Measurements from ENCODE around the gene SMPX. TPM values are rescaled to one million over a fixed set of nuclear protein-coding genes. Genes with fewer than 3 reads are reported as not detected.

Gene SMPX
- total and polyA plus RNA-seq, 3 donors from 2014 or later: 4.2 TPM; not detected in 2

GRCh38 chrX:21674430-21675186 is 83.3 kb downstream of the SMPX start:
- H3K4me3 ChIP-seq: no peak overlapping the region
- WGBS, 2 donors: 84 to 86% methylated on average over 4 of the region's 4 CpGs
- no peak for TF ChIP-seq CTCF (IDR thresholded peaks at IDR 0.05)
- H3K36me3 ChIP-seq (ENCODE audit: low read depth, missing control alignments): no peaks in the 10 kb centered on the region
- H3K27ac ChIP-seq: no peak overlapping the region
- DNase-seq: no peak
- no peaks in the 10 kb centered on the region for H3K27me3 ChIP-seq
- no peaks in the 10 kb centered on the region for H3K9me3 ChIP-seq
- no peaks in the 10 kb centered on the region for H3K4me1 ChIP-seq
- intact Hi-C loops (cut with DNase I; ENCODE audit: low total_unique reads): no loop called here

- H3K27ac ChIP-seq: no peak overlapping the region
- no peak for DNase-seq
- no peaks in the 10 kb centered on the region for H3K9me3 ChIP-seq
- no peak for TF ChIP-seq CTCF (IDR thresholded peaks at IDR 0.05)
- no peak for TF ChIP-seq POLR2A (IDR thresholded peaks at IDR 0.05)
- intact Hi-C loops (cut with DNase I; ENCODE audit: low total_unique reads): no loop called here
- no peaks in the 10 kb centered on the region for H3K36me3 ChIP-seq (ENCODE audit: low read depth, missing control alignments)
- no peaks in the 10 kb centered on the region for H3K4me1 ChIP-seq
- no peak overlapping the region for H3K4me3 ChIP-seq
- 87 to 89% methylated on average over 3 to 4 of the region's 4 CpGs for WGBS, 2 donors
- H3K27me3 ChIP-seq: no peaks in the 10 kb centered on the region
Observed at GRCh38 chrX:21666679-21667078, 91.2 kb downstream of the SMPX start.

- 92 to 96% methylated on average over 3 to 4 of the region's 4 CpGs for WGBS, 2 donors
- Histone ChIP-seq H3K4me3 (no peak overlapping the region), H3K9me3 (no peaks in the 10 kb centered on the region), H3K36me3 (ENCODE audit: low read depth, missing control alignments) (no peaks in the 10 kb centered on the region), H3K27me3 (no peaks in the 10 kb centered on the region), H3K27ac (no peak overlapping the region), H3K4me1 (no peaks in the 10 kb centered on the region)
- TF ChIP-seq POLR2A (IDR thresholded peaks at IDR 0.05) (no peak), CTCF (IDR thresholded peaks at IDR 0.05) (no peak)
- DNase-seq: no peak
- intact Hi-C loops (cut with DNase I; ENCODE audit: low total_unique reads): no loop called here
Observed at GRCh38 chrX:21666252-21666651, 91.7 kb downstream of the SMPX start.

- intact Hi-C loops (cut with DNase I; ENCODE audit: low total_unique reads): no loop called here
- no peak for DNase-seq
- Histone ChIP-seq H3K9me3 (no peaks in the 10 kb centered on the region), H3K27ac (no peak overlapping the region), H3K36me3 (ENCODE audit: low read depth, missing control alignments) (no peaks in the 10 kb centered on the region), H3K4me1 (no peaks in the 10 kb centered on the region), H3K4me3 (no peak overlapping the region), H3K27me3 (no peaks in the 10 kb centered on the region)
- 86 to 90% methylated on average over 4 of the region's 4 CpGs for WGBS, 2 donors
- TF ChIP-seq CTCF (IDR thresholded peaks at IDR 0.05) (no peak), POLR2A (IDR thresholded peaks at IDR 0.05) (no peak)
Observed at GRCh38 chrX:21662761-21663160, 95.2 kb downstream of the SMPX start.

GRCh38 chrX:21661316-21661715 is 96.6 kb downstream of the SMPX start:
- Histone ChIP-seq H3K4me3 (no peak overlapping the region), H3K27ac (no peak overlapping the region), H3K4me1 (no peaks in the 10 kb centered on the region), H3K9me3 (no peaks in the 10 kb centered on the region), H3K27me3 (no peaks in the 10 kb centered on the region), H3K36me3 (ENCODE audit: low read depth, missing control alignments) (no peaks in the 10 kb centered on the region)
- DNase-seq: no peak
- TF ChIP-seq POLR2A (IDR thresholded peaks at IDR 0.05) (no peak), CTCF (IDR thresholded peaks at IDR 0.05) (no peak)
- 72 to 84% methylated on average over 6 of the region's 6 CpGs for WGBS, 2 donors
- intact Hi-C loops (cut with DNase I; ENCODE audit: low total_unique reads): no loop called here

All from testis (tissue), 3 donors.